ENCODE results near the gene WFDC12. TPM values are rescaled to one million over a fixed set of nuclear protein-coding genes. Genes with fewer than 3 reads are reported as not detected.
"Not testable (repeated sequence)": the region's sequence is repeated elsewhere in the genome, so short reads cannot be mapped to it uniquely, and the experiment has no call there.

WFDC12 gene
- total RNA-seq, 1 donor from 2014 or later, result not detected

- Mint-ChIP-seq H3K27ac (ENCODE audit: unreplicated experiment) (no peak overlapping the region), H3K9me3 (ENCODE audit: unreplicated experiment) (no peaks in the 10 kb centered on the region), H3K36me3 (ENCODE audit: unreplicated experiment) (no peaks in the 10 kb centered on the region), H3K4me1 (ENCODE audit: unreplicated experiment) (no peaks in the 10 kb centered on the region), H3K27me3 (ENCODE audit: unreplicated experiment) (peaks cover 63% of the 10 kb centered on the region), H3K4me3 (ENCODE audit: unreplicated experiment) (no peak overlapping the region)
- DNase-seq (ENCODE audit: extremely low spot score, unreplicated experiment), result no peak
- no peak for TF ChIP-seq CTCF (IDR thresholded peaks at IDR 0.05)
Observed at GRCh38 chr20:45149062-45149461, 24.8 kb upstream of the WFDC12 start.

- Mint-ChIP-seq H3K9me3 (ENCODE audit: unreplicated experiment) (no peaks in the 10 kb centered on the region), H3K27me3 (ENCODE audit: unreplicated experiment) (peaks cover 40% of the 10 kb centered on the region), H3K27ac (ENCODE audit: unreplicated experiment) (no peak overlapping the region), H3K4me3 (ENCODE audit: unreplicated experiment) (no peak overlapping the region), H3K36me3 (ENCODE audit: unreplicated experiment) (no peaks in the 10 kb centered on the region), H3K4me1 (ENCODE audit: unreplicated experiment) (no peaks in the 10 kb centered on the region)
- no peak for TF ChIP-seq CTCF (IDR thresholded peaks at IDR 0.05)
- DNase-seq (ENCODE audit: extremely low spot score, unreplicated experiment), result no peak
Observed at GRCh38 chr20:45140836-45141235, 16.6 kb upstream of the WFDC12 start.

- DNase-seq (ENCODE audit: extremely low spot score, unreplicated experiment); H3K9me3 Mint-ChIP-seq (ENCODE audit: unreplicated experiment); H3K27ac Mint-ChIP-seq (ENCODE audit: unreplicated experiment); H3K4me1 Mint-ChIP-seq (ENCODE audit: unreplicated experiment); H3K36me3 Mint-ChIP-seq (ENCODE audit: unreplicated experiment); H3K4me3 Mint-ChIP-seq (ENCODE audit: unreplicated experiment): not testable (repeated sequence)
- peaks cover 30% of the 10 kb centered on the region for H3K27me3 Mint-ChIP-seq (ENCODE audit: unreplicated experiment)
Observed at GRCh38 chr20:45139733-45140375, 15.6 kb upstream of the WFDC12 start.

GRCh38 chr20:45138561-45139300 lies 14.5 kb upstream of the WFDC12 start:
- H3K36me3 Mint-ChIP-seq (ENCODE audit: unreplicated experiment), result no peaks in the 10 kb centered on the region
- no peaks in the 10 kb centered on the region for H3K9me3 Mint-ChIP-seq (ENCODE audit: unreplicated experiment)
- H3K4me1 Mint-ChIP-seq (ENCODE audit: unreplicated experiment), result no peaks in the 10 kb centered on the region
- peaks cover 29% of the 10 kb centered on the region for H3K27me3 Mint-ChIP-seq (ENCODE audit: unreplicated experiment)
- H3K27ac Mint-ChIP-seq (ENCODE audit: unreplicated experiment), result no peak overlapping the region
- no peak overlapping the region for H3K4me3 Mint-ChIP-seq (ENCODE audit: unreplicated experiment)
- TF ChIP-seq CTCF (IDR thresholded peaks at IDR 0.05), result peak; percentile 50
- no peak for DNase-seq (ENCODE audit: extremely low spot score, unreplicated experiment)

- H3K4me3 Mint-ChIP-seq (ENCODE audit: unreplicated experiment), result no peak overlapping the region
- TF ChIP-seq CTCF (IDR thresholded peaks at IDR 0.05), result no peak
- peaks cover 35% of the 10 kb centered on the region for H3K27me3 Mint-ChIP-seq (ENCODE audit: unreplicated experiment)
- no peak overlapping the region for H3K27ac Mint-ChIP-seq (ENCODE audit: unreplicated experiment)
- no peaks in the 10 kb centered on the region for H3K9me3 Mint-ChIP-seq (ENCODE audit: unreplicated experiment)
- H3K4me1 Mint-ChIP-seq (ENCODE audit: unreplicated experiment), result no peaks in the 10 kb centered on the region
- no peak for DNase-seq (ENCODE audit: extremely low spot score, unreplicated experiment)
- no peaks in the 10 kb centered on the region for H3K36me3 Mint-ChIP-seq (ENCODE audit: unreplicated experiment)
Observed at GRCh38 chr20:45136911-45137310, 12.6 kb upstream of the WFDC12 start.

Measured in osteocyte (in vitro differentiated cells).